ENCODE data around the gene PATJ. TPM values are rescaled to one million over a fixed set of nuclear protein-coding genes. Genes with fewer than 3 reads are reported as not detected.

PATJ gene
- total and polyA plus RNA-seq, 2 donors (not counting 3 experiments of a cell fraction or from before 2014, with no cell fraction given): 1.1 to 3.0 TPM

DNA sequence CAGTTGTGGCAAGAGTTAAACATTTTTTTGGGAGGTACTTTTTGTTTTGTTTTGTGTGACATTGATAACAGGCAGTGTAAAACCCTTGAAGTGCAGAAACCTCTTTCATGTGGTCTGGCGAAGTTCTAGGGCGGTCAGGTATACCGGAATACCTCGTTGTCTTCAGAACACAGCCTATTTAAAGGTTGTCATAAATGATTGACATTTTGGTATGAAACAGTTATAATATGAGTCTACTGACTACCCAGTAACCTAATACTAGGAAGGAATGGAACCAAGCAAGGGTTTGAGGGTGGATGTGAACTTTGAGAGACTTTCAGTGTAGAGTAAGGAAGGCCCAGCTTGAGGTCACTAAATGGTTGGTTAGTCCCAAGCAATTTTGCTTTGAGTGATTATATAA is 40.5 kb downstream of the PATJ start:
- no peaks in the 10 kb centered on the region for H3K9me1 ChIP-seq (replicated peaks; ENCODE audit: control insufficient read depth, extremely low read depth, insufficient read depth, low read length)
- dilution Hi-C loops (cut with MboI; ENCODE audit: extremely low pct_ligation_motif_present, low sequenced_read_pairs): no loop called here
- no peak overlapping the region for H3K9ac ChIP-seq (replicated peaks; ENCODE audit: extremely low read depth, insufficient read depth, low read length)
- no peaks in the 10 kb centered on the region for H3K9me3 ChIP-seq (replicated peaks; ENCODE audit: control insufficient read depth, insufficient read depth, low read length)
- no peaks in the 10 kb centered on the region for H3K4me1 ChIP-seq (ENCODE audit: control insufficient read depth, extremely low read depth, insufficient read depth, low read length)
- H3K4me3 ChIP-seq (replicated peaks in 1 of 3; ENCODE audit: insufficient read depth in 1 of 3, low read depth in 1 of 3, low read length in 3 of 3): no peak overlapping the region
- intact Hi-C loops (cut with micrococcal nuclease): no loop called here
- no peak overlapping the region for H2AFZ ChIP-seq (ENCODE audit: low read depth, low read length)
- TF ChIP-seq EZH2 (IDR thresholded peaks at IDR 0.05; ENCODE audit: borderline replicate concordance, low read depth, low read length, severe bottlenecking) (no peak), JUN (IDR thresholded peaks at IDR 0.05; ENCODE audit: borderline replicate concordance, insufficient read depth, insufficient read length, low read depth) (no peak), MYC (IDR thresholded peaks at IDR 0.05; ENCODE audit: low read depth, low read length) (no peak), GATA2 (IDR thresholded peaks at IDR 0.05; ENCODE audit: insufficient read depth, insufficient read length, low read depth, low read length) (no peak), POLR2A (IDR thresholded peaks at IDR 0.05; ENCODE audit: low read depth, low read length) (no peak), POLR2AphosphoS5 (IDR thresholded peaks at IDR 0.05; ENCODE audit: insufficient read depth, low read depth, low read length) (no peak), FOS (IDR thresholded peaks at IDR 0.05; ENCODE audit: borderline replicate concordance, insufficient read depth, low read length) (no peak)
- TF ChIP-seq, protein P1, sequence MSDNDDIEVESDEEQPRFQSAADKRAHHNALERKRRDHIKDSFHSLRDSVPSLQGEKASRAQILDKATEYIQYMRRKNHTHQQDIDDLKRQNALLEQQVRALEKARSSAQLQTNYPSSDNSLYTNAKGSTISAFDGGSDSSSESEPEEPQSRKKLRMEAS (IDR thresholded peaks at IDR 0.05; ENCODE audit: insufficient read depth, insufficient read length): no peak
- TF ChIP-seq, protein P2, sequence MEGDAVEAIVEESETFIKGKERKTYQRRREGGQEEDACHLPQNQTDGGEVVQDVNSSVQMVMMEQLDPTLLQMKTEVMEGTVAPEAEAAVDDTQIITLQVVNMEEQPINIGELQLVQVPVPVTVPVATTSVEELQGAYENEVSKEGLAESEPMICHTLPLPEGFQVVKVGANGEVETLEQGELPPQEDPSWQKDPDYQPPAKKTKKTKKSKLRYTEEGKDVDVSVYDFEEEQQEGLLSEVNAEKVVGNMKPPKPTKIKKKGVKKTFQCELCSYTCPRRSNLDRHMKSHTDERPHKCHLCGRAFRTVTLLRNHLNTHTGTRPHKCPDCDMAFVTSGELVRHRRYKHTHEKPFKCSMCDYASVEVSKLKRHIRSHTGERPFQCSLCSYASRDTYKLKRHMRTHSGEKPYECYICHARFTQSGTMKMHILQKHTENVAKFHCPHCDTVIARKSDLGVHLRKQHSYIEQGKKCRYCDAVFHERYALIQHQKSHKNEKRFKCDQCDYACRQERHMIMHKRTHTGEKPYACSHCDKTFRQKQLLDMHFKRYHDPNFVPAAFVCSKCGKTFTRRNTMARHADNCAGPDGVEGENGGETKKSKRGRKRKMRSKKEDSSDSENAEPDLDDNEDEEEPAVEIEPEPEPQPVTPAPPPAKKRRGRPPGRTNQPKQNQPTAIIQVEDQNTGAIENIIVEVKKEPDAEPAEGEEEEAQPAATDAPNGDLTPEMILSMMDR (IDR thresholded peaks at IDR 0.05; ENCODE audit: extremely low read depth in 1 of 2, insufficient read depth in 1 of 2, low read depth in 1 of 2, low read length in 2 of 2): no peak
- no TSS peak for BruUV-seq (replicated peaks)
- no peak for DNase-seq (ENCODE audit: low read depth, low spot score)
- H4K20me1 ChIP-seq (replicated peaks; ENCODE audit: control insufficient read depth, extremely low read depth, insufficient read depth, low read length): no peaks in the 10 kb centered on the region
- no peak for FAIRE-seq
- no peak overlapping the region for H3K4me2 ChIP-seq (ENCODE audit: insufficient read depth, low read length)
- POLR2A ChIA-PET: no interaction called here
- no peaks in the 10 kb centered on the region for H3K27me3 ChIP-seq (ENCODE audit: control insufficient read depth in 2 of 2, insufficient read depth in 2 of 2, low read length in 2 of 2)
- no peaks in the 10 kb centered on the region for H3K36me3 ChIP-seq (ENCODE audit: control insufficient read depth in 2 of 2, extremely low read depth in 1 of 2, insufficient read depth in 2 of 2, low read length in 2 of 2)
- CTCF ChIA-PET: no interaction called here
- no peaks in the 10 kb centered on the region for H3K79me2 ChIP-seq (ENCODE audit: control insufficient read depth, insufficient read depth, low read length)
- H3K27ac ChIP-seq (ENCODE audit: insufficient read depth, low read depth, low read length): no peak overlapping the region

All from endothelial cell of umbilical vein (primary cell).